Measurements from ENCODE around the gene HNRNPA0. TPM values are rescaled to one million over a fixed set of nuclear protein-coding genes. Genes with fewer than 3 reads are reported as not detected.

Gene HNRNPA0
- total RNA-seq, 1 experiment from 2014 or later: 13.0 TPM

DNA sequence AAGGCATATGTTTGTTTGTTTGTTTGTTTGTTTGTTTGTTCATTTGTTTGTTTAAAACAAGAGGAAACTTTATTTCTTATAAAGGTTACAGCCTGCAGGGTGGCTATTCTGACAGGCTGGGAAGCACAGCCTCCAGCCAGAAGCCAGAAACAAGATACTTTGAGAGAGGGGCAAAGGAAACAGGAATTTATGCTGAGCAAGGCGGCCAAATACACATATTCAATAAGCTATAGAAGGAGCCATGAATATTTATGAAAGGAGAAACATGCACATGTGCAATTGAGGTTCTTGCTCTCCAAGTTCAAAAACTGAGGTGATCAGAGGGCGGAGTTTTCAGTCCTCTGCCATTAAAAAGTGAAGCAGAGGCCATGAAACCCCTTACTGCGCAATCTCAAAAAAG lies 37.8 kb downstream of the HNRNPA0 start:
- H4K20me1 ChIP-seq (ENCODE audit: low read length): no peaks in the 10 kb centered on the region
- no TSS peak for BruUV-seq (replicated peaks)
- POLR2A ChIA-PET (ENCODE audit: unreplicated experiment): no interaction called here
- intact Hi-C loops (cut with micrococcal nuclease): no loop called here
- H3K27ac ChIP-seq (ENCODE audit: low read length): no peak overlapping the region
- no peaks in the 10 kb centered on the region for H3K79me2 ChIP-seq (ENCODE audit: low read length)
- TF ChIP-seq EZH2phosphoT487 (IDR thresholded peaks at IDR 0.05; ENCODE audit: borderline replicate concordance, low read length) (no peak), EZH2 (IDR thresholded peaks at IDR 0.05; ENCODE audit: low read length, unreplicated experiment) (no peak)
- TF ChIP-seq, protein P1, sequence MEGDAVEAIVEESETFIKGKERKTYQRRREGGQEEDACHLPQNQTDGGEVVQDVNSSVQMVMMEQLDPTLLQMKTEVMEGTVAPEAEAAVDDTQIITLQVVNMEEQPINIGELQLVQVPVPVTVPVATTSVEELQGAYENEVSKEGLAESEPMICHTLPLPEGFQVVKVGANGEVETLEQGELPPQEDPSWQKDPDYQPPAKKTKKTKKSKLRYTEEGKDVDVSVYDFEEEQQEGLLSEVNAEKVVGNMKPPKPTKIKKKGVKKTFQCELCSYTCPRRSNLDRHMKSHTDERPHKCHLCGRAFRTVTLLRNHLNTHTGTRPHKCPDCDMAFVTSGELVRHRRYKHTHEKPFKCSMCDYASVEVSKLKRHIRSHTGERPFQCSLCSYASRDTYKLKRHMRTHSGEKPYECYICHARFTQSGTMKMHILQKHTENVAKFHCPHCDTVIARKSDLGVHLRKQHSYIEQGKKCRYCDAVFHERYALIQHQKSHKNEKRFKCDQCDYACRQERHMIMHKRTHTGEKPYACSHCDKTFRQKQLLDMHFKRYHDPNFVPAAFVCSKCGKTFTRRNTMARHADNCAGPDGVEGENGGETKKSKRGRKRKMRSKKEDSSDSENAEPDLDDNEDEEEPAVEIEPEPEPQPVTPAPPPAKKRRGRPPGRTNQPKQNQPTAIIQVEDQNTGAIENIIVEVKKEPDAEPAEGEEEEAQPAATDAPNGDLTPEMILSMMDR (conservative IDR thresholded peaks at IDR 0.05; ENCODE audit: low read depth, low read length): no peak
- no peaks in the 10 kb centered on the region for H3K9me3 ChIP-seq (ENCODE audit: low read length)
- DNase-seq (no peak), ATAC-seq (no peak)
- no peaks in the 10 kb centered on the region for H3K27me3 ChIP-seq (ENCODE audit: low read length)
- H3K4me3 ChIP-seq (ENCODE audit: low read length): no peak overlapping the region
- no peaks in the 10 kb centered on the region for H3K9me2 ChIP-seq (replicated peaks; ENCODE audit: low read length)
- no peaks in the 10 kb centered on the region for H3F3A ChIP-seq (ENCODE audit: low read length, unreplicated experiment)
- H3K4me1 ChIP-seq (ENCODE audit: insufficient read depth, low read length): no peaks in the 10 kb centered on the region
- H2AFZ ChIP-seq (ENCODE audit: low read length): no peak overlapping the region
- H3K4me2 ChIP-seq (ENCODE audit: low read length): no peak overlapping the region
- no peak overlapping the region for H3K9ac ChIP-seq (ENCODE audit: low read length)
- CTCF ChIA-PET: no interaction called here
- no peaks in the 10 kb centered on the region for H3K36me3 ChIP-seq (ENCODE audit: low read depth, low read length)

DNA sequence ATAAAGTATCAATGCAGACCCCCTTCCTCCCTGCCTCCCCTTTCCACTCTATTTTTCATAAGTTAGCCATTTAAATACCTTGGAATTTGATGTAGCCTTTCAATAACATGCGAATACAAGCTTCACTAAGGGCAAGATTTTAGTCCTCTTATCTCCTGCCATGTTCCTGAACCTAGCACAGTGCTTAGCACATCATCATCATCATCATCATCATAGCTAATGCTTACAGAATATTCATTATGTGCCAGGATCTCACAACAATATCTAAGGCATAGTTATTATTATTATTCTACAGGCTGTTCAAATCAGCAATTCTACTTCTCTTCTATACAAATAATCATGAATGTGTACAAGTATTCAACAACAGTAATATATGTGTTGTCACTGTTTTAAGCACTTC lies 38.7 kb downstream of the HNRNPA0 start:
- H3K9me2 ChIP-seq (replicated peaks; ENCODE audit: low read length): no peaks in the 10 kb centered on the region
- H4K20me1 ChIP-seq (ENCODE audit: low read length): no peaks in the 10 kb centered on the region
- no peak overlapping the region for H3K9ac ChIP-seq (ENCODE audit: low read length)
- H3K4me3 ChIP-seq (ENCODE audit: low read length): no peak overlapping the region
- ChIA-PET POLR2A (ENCODE audit: unreplicated experiment) (no interaction called here), CTCF (no interaction called here)
- no peak for DNase-seq
- no peaks in the 10 kb centered on the region for H3K4me1 ChIP-seq (ENCODE audit: insufficient read depth, low read length)
- H2AFZ ChIP-seq (ENCODE audit: low read length): no peak overlapping the region
- H3F3A ChIP-seq (ENCODE audit: low read length, unreplicated experiment): no peaks in the 10 kb centered on the region
- no peaks in the 10 kb centered on the region for H3K27me3 ChIP-seq (ENCODE audit: low read length)
- no peak for ATAC-seq
- intact Hi-C loops (cut with micrococcal nuclease): no loop called here
- TF ChIP-seq EZH2phosphoT487 (IDR thresholded peaks at IDR 0.05; ENCODE audit: borderline replicate concordance, low read length) (no peak), EZH2 (IDR thresholded peaks at IDR 0.05; ENCODE audit: low read length, unreplicated experiment) (no peak)
- TF ChIP-seq, protein P1 (conservative IDR thresholded peaks at IDR 0.05; ENCODE audit: low read depth, low read length): no peak
- H3K27ac ChIP-seq (ENCODE audit: low read length): no peak overlapping the region
- BruUV-seq (replicated peaks): no TSS peak
- H3K4me2 ChIP-seq (ENCODE audit: low read length): no peak overlapping the region
- H3K36me3 ChIP-seq (ENCODE audit: low read depth, low read length): no peaks in the 10 kb centered on the region
- no peaks in the 10 kb centered on the region for H3K79me2 ChIP-seq (ENCODE audit: low read length)
- no peaks in the 10 kb centered on the region for H3K9me3 ChIP-seq (ENCODE audit: low read length)

DNA sequence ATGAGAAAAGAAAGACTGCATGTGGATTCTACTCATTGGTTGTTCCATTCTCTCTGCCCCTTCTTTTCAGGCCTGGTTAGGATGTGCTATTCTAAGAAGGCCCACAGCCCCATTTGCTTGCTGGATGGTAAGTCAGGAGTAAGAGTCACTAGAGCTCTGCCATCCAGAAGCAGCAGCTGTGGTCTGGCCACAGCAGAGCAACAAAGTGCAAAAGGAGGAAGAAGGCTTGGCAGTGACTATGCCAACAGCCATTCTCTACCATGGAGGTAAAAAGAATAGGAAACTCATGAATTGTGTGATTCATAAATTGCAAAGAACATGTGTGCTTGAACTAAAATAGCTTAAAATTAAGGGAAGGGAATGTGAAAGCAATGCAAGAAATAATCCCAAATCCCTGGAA lies 39.2 kb downstream of the HNRNPA0 start:
- no peaks in the 10 kb centered on the region for H3K4me1 ChIP-seq (ENCODE audit: insufficient read depth, low read length)
- H3K36me3 ChIP-seq (ENCODE audit: low read depth, low read length): no peaks in the 10 kb centered on the region
- ChIA-PET POLR2A (ENCODE audit: unreplicated experiment) (no interaction called here), CTCF (no interaction called here)
- H3K9me3 ChIP-seq (ENCODE audit: low read length): no peaks in the 10 kb centered on the region
- H3K4me2 ChIP-seq (ENCODE audit: low read length): no peak overlapping the region
- no peak overlapping the region for H3K27ac ChIP-seq (ENCODE audit: low read length)
- H4K20me1 ChIP-seq (ENCODE audit: low read length): no peaks in the 10 kb centered on the region
- no peak overlapping the region for H3K4me3 ChIP-seq (ENCODE audit: low read length)
- H3K27me3 ChIP-seq (ENCODE audit: low read length): no peaks in the 10 kb centered on the region
- no peaks in the 10 kb centered on the region for H3F3A ChIP-seq (ENCODE audit: low read length, unreplicated experiment)
- H3K79me2 ChIP-seq (ENCODE audit: low read length): no peaks in the 10 kb centered on the region
- no peak for ATAC-seq
- TF ChIP-seq EZH2 (IDR thresholded peaks at IDR 0.05; ENCODE audit: low read length, unreplicated experiment): no peak
- TF ChIP-seq EZH2phosphoT487 (IDR thresholded peaks at IDR 0.05; ENCODE audit: borderline replicate concordance, low read length): no peak
- TF ChIP-seq, protein P1 (conservative IDR thresholded peaks at IDR 0.05; ENCODE audit: low read depth, low read length): no peak
- H3K9ac ChIP-seq (ENCODE audit: low read length): no peak overlapping the region
- intact Hi-C loops (cut with micrococcal nuclease): no loop called here
- no peaks in the 10 kb centered on the region for H3K9me2 ChIP-seq (replicated peaks; ENCODE audit: low read length)
- BruUV-seq (replicated peaks): no TSS peak
- no peak overlapping the region for H2AFZ ChIP-seq (ENCODE audit: low read length)
- no peak for DNase-seq
